Measurements from ENCODE around the gene GLMN.

The GLMN gene

GRCh38 chr1:92228401-92228800 is 70.4 kb downstream of the GLMN start:
- TF ChIP-seq EZH2phosphoT487 (IDR thresholded peaks at IDR 0.05; ENCODE audit: low read length) (no peak), EZH2 (optimal IDR thresholded peaks at IDR 0.05; ENCODE audit: low read depth, low read length) (no peak)
- TF ChIP-seq, protein P1, sequence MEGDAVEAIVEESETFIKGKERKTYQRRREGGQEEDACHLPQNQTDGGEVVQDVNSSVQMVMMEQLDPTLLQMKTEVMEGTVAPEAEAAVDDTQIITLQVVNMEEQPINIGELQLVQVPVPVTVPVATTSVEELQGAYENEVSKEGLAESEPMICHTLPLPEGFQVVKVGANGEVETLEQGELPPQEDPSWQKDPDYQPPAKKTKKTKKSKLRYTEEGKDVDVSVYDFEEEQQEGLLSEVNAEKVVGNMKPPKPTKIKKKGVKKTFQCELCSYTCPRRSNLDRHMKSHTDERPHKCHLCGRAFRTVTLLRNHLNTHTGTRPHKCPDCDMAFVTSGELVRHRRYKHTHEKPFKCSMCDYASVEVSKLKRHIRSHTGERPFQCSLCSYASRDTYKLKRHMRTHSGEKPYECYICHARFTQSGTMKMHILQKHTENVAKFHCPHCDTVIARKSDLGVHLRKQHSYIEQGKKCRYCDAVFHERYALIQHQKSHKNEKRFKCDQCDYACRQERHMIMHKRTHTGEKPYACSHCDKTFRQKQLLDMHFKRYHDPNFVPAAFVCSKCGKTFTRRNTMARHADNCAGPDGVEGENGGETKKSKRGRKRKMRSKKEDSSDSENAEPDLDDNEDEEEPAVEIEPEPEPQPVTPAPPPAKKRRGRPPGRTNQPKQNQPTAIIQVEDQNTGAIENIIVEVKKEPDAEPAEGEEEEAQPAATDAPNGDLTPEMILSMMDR (IDR thresholded peaks at IDR 0.05; ENCODE audit: low read length) = no peak
- Histone ChIP-seq H3K4me3 (ENCODE audit: low read length) (no peak overlapping the region), H3K36me3 (replicated peaks; ENCODE audit: insufficient read depth, low read length) (no peaks in the 10 kb centered on the region), H4K20me1 (ENCODE audit: insufficient read depth, low read length) (no peaks in the 10 kb centered on the region), H3K79me2 (ENCODE audit: low read length) (no peaks in the 10 kb centered on the region), H2AFZ (ENCODE audit: low read length) (no peak overlapping the region), H3K9ac (ENCODE audit: low read length) (no peak overlapping the region), H3K27ac (ENCODE audit: low read length) (no peak overlapping the region), H3K9me2 (replicated peaks; ENCODE audit: insufficient read depth, low read length) (no peaks in the 10 kb centered on the region), H3K4me2 (ENCODE audit: low read depth, low read length) (no peak overlapping the region), H3F3A (ENCODE audit: insufficient read depth, low read length) (no peaks in the 10 kb centered on the region), H3K9me3 (replicated peaks; ENCODE audit: insufficient read depth, low read length) (no peaks in the 10 kb centered on the region), H3K4me1 (ENCODE audit: low read length) (no peaks in the 10 kb centered on the region), H3K27me3 (replicated peaks; ENCODE audit: insufficient read depth, low read length) (no peaks in the 10 kb centered on the region)
- no peak for DNase-seq

- Histone ChIP-seq H3K27ac (ENCODE audit: low read length) (no peak overlapping the region), H3K4me2 (ENCODE audit: low read depth, low read length) (no peak overlapping the region), H2AFZ (ENCODE audit: low read length) (no peak overlapping the region), H4K20me1 (ENCODE audit: insufficient read depth, low read length) (no peaks in the 10 kb centered on the region), H3K36me3 (replicated peaks; ENCODE audit: insufficient read depth, low read length) (no peaks in the 10 kb centered on the region), H3F3A (ENCODE audit: insufficient read depth, low read length) (no peaks in the 10 kb centered on the region), H3K79me2 (ENCODE audit: low read length) (no peaks in the 10 kb centered on the region), H3K27me3 (replicated peaks; ENCODE audit: insufficient read depth, low read length) (no peaks in the 10 kb centered on the region), H3K9me3 (replicated peaks; ENCODE audit: insufficient read depth, low read length) (no peaks in the 10 kb centered on the region), H3K4me1 (ENCODE audit: low read length) (no peaks in the 10 kb centered on the region), H3K4me3 (ENCODE audit: low read length) (no peak overlapping the region), H3K9me2 (replicated peaks; ENCODE audit: insufficient read depth, low read length) (no peaks in the 10 kb centered on the region), H3K9ac (ENCODE audit: low read length) (no peak overlapping the region)
- TF ChIP-seq EZH2 (optimal IDR thresholded peaks at IDR 0.05; ENCODE audit: low read depth, low read length) (no peak), EZH2phosphoT487 (IDR thresholded peaks at IDR 0.05; ENCODE audit: low read length) (no peak)
- TF ChIP-seq, protein P1 (IDR thresholded peaks at IDR 0.05; ENCODE audit: low read length) = no peak
- no peak for DNase-seq
Observed at GRCh38 chr1:92219028-92219427, 79.8 kb downstream of the GLMN start.

DNA sequence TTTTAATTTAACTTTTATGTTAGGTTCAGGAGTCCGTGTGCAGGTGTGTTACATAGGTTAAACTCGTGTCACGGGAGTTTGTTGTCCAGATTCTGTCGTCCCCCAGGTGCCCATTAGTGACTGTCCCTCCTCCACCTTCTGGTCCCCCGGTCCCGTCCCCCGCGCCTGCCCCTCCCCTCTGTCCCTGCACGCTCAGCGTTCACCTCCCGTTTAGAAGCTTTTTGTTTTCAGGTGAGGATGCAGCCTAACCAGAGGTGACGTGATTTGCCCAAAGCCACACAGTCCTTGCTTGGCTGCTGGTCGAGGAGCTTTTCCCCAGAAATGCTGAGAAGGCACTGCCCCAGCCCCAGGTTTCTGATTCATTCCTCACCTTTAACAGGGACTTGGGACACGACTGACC is 80.2 kb downstream of the GLMN start:
- Histone ChIP-seq H3K4me3 (ENCODE audit: low read length) (no peak overlapping the region), H3F3A (ENCODE audit: insufficient read depth, low read length) (no peaks in the 10 kb centered on the region)
- TF ChIP-seq, protein P1 (IDR thresholded peaks at IDR 0.05; ENCODE audit: low read length) = no peak
- no peak for TF ChIP-seq EZH2 (optimal IDR thresholded peaks at IDR 0.05; ENCODE audit: low read depth, low read length)

More for the DNA sequence above, 80.2 kb downstream of the GLMN start:
- Histone ChIP-seq H2AFZ (ENCODE audit: low read length) (no peak overlapping the region), H3K9me3 (replicated peaks; ENCODE audit: insufficient read depth, low read length) (no peaks in the 10 kb centered on the region), H3K9ac (ENCODE audit: low read length) (no peak overlapping the region), H3K27ac (ENCODE audit: low read length) (no peak overlapping the region), H3K9me2 (replicated peaks; ENCODE audit: insufficient read depth, low read length) (no peaks in the 10 kb centered on the region), H3K79me2 (ENCODE audit: low read length) (no peaks in the 10 kb centered on the region), H4K20me1 (ENCODE audit: insufficient read depth, low read length) (no peaks in the 10 kb centered on the region), H3K4me2 (ENCODE audit: low read depth, low read length) (no peak overlapping the region), H3K36me3 (replicated peaks; ENCODE audit: insufficient read depth, low read length) (no peaks in the 10 kb centered on the region), H3K4me1 (ENCODE audit: low read length) (no peaks in the 10 kb centered on the region), H3K27me3 (replicated peaks; ENCODE audit: insufficient read depth, low read length) (no peaks in the 10 kb centered on the region)
- no peak for DNase-seq
